ENCODE data around the gene JMJD1C.

The JMJD1C gene

GRCh38 chr10:63255316-63255715 is 210.5 kb downstream of the JMJD1C start:
- TF ChIP-seq, protein P1, sequence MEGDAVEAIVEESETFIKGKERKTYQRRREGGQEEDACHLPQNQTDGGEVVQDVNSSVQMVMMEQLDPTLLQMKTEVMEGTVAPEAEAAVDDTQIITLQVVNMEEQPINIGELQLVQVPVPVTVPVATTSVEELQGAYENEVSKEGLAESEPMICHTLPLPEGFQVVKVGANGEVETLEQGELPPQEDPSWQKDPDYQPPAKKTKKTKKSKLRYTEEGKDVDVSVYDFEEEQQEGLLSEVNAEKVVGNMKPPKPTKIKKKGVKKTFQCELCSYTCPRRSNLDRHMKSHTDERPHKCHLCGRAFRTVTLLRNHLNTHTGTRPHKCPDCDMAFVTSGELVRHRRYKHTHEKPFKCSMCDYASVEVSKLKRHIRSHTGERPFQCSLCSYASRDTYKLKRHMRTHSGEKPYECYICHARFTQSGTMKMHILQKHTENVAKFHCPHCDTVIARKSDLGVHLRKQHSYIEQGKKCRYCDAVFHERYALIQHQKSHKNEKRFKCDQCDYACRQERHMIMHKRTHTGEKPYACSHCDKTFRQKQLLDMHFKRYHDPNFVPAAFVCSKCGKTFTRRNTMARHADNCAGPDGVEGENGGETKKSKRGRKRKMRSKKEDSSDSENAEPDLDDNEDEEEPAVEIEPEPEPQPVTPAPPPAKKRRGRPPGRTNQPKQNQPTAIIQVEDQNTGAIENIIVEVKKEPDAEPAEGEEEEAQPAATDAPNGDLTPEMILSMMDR (conservative IDR thresholded peaks at IDR 0.05; ENCODE audit: low read depth, low read length), result no peak
- no peak overlapping the region for H3K4me3 ChIP-seq (ENCODE audit: low read length)
- no peak for DNase-seq (ENCODE audit: low read depth)

DNA sequence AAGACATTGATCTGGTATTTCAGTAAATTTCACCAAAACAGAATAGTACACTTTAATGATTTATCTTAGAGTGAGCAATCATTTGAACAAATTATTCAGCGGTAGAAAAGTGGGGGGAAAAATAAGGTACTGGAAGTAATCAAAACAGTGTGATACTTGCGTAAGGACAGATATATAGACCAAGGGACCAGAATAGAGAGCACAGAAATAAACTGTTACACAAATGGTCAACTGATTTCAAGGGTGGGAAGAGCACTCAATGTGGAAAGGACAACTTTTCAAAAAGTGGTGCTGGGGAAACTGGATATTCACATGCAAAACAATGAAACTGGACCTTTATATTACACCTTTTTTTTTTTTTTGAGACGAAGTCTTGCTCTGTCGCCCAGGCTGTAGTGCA is 212.7 kb downstream of the JMJD1C start:
- no peak overlapping the region for H3K4me3 ChIP-seq (ENCODE audit: low read length)
- TF ChIP-seq, protein P1 (conservative IDR thresholded peaks at IDR 0.05; ENCODE audit: low read depth, low read length), result no peak
- no peak for DNase-seq (ENCODE audit: low read depth)

DNA sequence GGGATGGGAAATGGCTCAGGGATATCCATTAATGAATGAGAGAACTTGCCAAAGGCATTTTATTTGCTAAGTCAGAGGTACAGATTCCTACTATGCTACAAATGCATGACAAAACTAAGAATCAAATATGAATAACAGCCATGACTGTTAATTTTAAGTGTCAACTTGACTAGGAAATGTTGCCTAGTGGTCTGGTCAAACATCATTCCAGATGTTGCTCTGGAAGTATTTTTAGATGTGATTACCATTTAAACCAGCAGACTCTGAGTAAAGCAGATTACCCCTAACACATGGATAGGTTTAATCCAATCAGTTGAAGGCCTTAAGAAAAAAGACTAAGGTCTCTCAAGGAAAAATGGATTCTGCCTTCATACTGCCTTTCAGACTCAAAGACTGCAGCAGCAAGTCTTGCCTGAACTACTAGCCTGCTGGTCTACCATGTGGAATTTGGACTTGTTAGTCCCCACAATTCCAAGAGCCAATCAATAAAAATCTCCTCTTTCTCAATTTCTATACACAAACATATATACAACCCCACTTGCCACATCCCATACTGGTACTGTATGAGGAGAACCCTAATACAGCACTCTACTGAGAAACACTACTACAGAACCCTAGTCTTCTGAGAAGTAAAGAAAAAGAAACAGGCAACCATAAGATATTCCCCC is 213.5 kb downstream of the JMJD1C start:
- no peak for DNase-seq (ENCODE audit: low read depth)
- H3K4me3 ChIP-seq (ENCODE audit: low read length), result no peak overlapping the region
- TF ChIP-seq, protein P1 (conservative IDR thresholded peaks at IDR 0.05; ENCODE audit: low read depth, low read length), result no peak

DNA sequence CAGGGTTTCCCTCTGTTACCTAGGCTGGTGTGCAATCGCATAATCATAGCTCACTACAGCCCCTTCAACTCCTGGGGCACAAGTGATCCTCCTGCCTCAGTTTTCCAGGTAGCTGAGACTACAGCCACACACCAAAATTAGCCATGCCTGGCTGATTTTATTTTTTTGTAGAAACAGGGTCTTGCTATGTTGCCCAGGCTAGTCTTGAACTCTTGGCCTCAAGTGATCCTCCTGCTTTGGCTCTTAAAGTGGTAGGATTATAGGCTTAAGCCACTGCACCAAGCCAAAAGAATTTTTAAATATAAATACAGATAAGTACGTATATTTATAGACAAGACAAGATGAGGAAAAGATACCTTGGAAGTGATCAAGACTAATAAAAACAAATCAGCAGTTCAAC is 215.7 kb downstream of the JMJD1C start:
- TF ChIP-seq, protein P1 (conservative IDR thresholded peaks at IDR 0.05; ENCODE audit: low read depth, low read length), result no peak
- DNase-seq (ENCODE audit: low read depth), result no peak
- no peak overlapping the region for H3K4me3 ChIP-seq (ENCODE audit: low read length)

GRCh38 chr10:63247771-63248170 is 218.0 kb downstream of the JMJD1C start:
- TF ChIP-seq, protein P1 (conservative IDR thresholded peaks at IDR 0.05; ENCODE audit: low read depth, low read length), result no peak
- DNase-seq (ENCODE audit: low read depth), result no peak

GRCh38 chr10:63246356-63246755 is 219.4 kb downstream of the JMJD1C start:
- TF ChIP-seq, protein P1 (conservative IDR thresholded peaks at IDR 0.05; ENCODE audit: low read depth, low read length), result no peak
- no peak for DNase-seq (ENCODE audit: low read depth)
- no peak overlapping the region for H3K4me3 ChIP-seq (ENCODE audit: low read length)

More at GRCh38 chr10:63247771-63248170, 218.0 kb downstream of the JMJD1C start:
- H3K4me3 ChIP-seq (ENCODE audit: low read length), result no peak overlapping the region

- no peak overlapping the region for H3K4me3 ChIP-seq (ENCODE audit: low read length)
Measured at GRCh38 chr10:63241841-63242281, 223.9 kb downstream of the JMJD1C start.

More at GRCh38 chr10:63241841-63242281, 223.9 kb downstream of the JMJD1C start:
- DNase-seq (ENCODE audit: low read depth), result no peak
- TF ChIP-seq, protein P1 (conservative IDR thresholded peaks at IDR 0.05; ENCODE audit: low read depth, low read length), result no peak

Data from retinal pigment epithelial cell (primary cell).